Measurements from ENCODE around the gene PCED1B.

DNA sequence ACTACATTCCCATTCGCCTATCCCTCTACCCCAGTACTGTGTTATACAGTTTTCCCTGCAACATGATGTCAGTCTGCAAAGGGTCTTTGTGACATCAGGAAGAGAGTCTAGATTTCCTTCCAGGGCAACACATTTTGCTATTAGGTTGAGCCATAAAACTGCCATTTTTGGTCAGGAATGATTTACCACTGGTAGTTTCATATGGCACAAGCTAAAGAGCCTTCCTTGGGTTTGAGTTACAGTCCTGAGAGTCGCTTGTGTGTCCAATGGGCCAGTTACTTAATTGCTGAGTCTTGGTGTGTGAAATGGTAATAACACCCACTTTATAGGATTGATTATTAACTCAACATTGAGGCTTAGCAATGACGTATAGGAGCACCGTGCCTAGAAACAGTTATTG is 23.0 kb downstream of the PCED1B start:
- TF ChIP-seq, protein P1, sequence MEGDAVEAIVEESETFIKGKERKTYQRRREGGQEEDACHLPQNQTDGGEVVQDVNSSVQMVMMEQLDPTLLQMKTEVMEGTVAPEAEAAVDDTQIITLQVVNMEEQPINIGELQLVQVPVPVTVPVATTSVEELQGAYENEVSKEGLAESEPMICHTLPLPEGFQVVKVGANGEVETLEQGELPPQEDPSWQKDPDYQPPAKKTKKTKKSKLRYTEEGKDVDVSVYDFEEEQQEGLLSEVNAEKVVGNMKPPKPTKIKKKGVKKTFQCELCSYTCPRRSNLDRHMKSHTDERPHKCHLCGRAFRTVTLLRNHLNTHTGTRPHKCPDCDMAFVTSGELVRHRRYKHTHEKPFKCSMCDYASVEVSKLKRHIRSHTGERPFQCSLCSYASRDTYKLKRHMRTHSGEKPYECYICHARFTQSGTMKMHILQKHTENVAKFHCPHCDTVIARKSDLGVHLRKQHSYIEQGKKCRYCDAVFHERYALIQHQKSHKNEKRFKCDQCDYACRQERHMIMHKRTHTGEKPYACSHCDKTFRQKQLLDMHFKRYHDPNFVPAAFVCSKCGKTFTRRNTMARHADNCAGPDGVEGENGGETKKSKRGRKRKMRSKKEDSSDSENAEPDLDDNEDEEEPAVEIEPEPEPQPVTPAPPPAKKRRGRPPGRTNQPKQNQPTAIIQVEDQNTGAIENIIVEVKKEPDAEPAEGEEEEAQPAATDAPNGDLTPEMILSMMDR (IDR thresholded peaks at IDR 0.05): no peak
- TF ChIP-seq POLR2A (IDR thresholded peaks at IDR 0.05): no peak
